ENCODE results near the gene FYB2. TPM values are rescaled to one million over a fixed set of nuclear protein-coding genes. Genes with fewer than 3 reads are reported as not detected.

FYB2 gene
- total and polyA plus RNA-seq, 7 donors, result 0.48 to 2.6 (median 1.1) TPM; not detected in 1

GRCh38 chr1:56864430-56864829 lies 45.2 kb upstream of the FYB2 start:
- Histone ChIP-seq H3K36me3 (ENCODE audit: insufficient read depth in 1 of 2, low read depth in 1 of 2) (no peaks in the 10 kb centered on the region), H3K4me3 (no peak overlapping the region), H3K27ac (no peak overlapping the region), H3K4me1 (no peaks in the 10 kb centered on the region), H3K27me3 (ENCODE audit: insufficient read depth in 3 of 3, low read length in 2 of 3) (peaks cover 0 to 4% (median 0%) of the 10 kb centered on the region in 3 donors), H3K9me3 (no peaks in the 10 kb centered on the region)
- WGBS, 3 donors, result 79 to 96% (median 81%) methylated on average over 2 of the region's 2 CpGs
- intact Hi-C loops (cut with DNase I), result no loop called here
- ATAC-seq (no peak), DNase-seq (no peak)
- TF ChIP-seq CTCF (IDR thresholded peaks at IDR 0.05), result no peak

- TF ChIP-seq CTCF (IDR thresholded peaks at IDR 0.05), result no peak
- Histone ChIP-seq H3K27me3 (ENCODE audit: insufficient read depth in 3 of 3, low read length in 2 of 3) (peaks cover 0 to 4% (median 0%) of the 10 kb centered on the region in 3 donors), H3K9me3 (no peaks in the 10 kb centered on the region), H3K4me3 (no peak overlapping the region), H3K27ac (no peak overlapping the region), H3K4me1 (no peaks in the 10 kb centered on the region), H3K36me3 (ENCODE audit: insufficient read depth in 1 of 2, low read depth in 1 of 2) (no peaks in the 10 kb centered on the region)
- ATAC-seq (no peak), DNase-seq (no peak)
- intact Hi-C loops (cut with DNase I), result no loop called here
- 81 to 86% (median 81%) methylated on average over 3 of the region's 3 CpGs for WGBS, 3 donors
Measured at GRCh38 chr1:56863265-56863992, 44.2 kb upstream of the FYB2 start.

GRCh38 chr1:56859287-56859686 lies 40.1 kb upstream of the FYB2 start:
- Histone ChIP-seq H3K4me1 (no peaks in the 10 kb centered on the region), H3K36me3 (ENCODE audit: insufficient read depth in 1 of 2, low read depth in 1 of 2) (no peaks in the 10 kb centered on the region), H3K9me3 (no peaks in the 10 kb centered on the region), H3K27me3 (ENCODE audit: insufficient read depth in 3 of 3, low read length in 2 of 3) (no peaks in the 10 kb centered on the region), H3K27ac (no peak overlapping the region), H3K4me3 (no peak overlapping the region)
- ATAC-seq, result no peak
- no peak for DNase-seq
- intact Hi-C loops (cut with DNase I), result no loop called here
- TF ChIP-seq CTCF (IDR thresholded peaks at IDR 0.05), result no peak

- H3K4me3 ChIP-seq, result no peak overlapping the region
- TF ChIP-seq CTCF (IDR thresholded peaks at IDR 0.05), result no peak
- DNase-seq, result no peak
- H3K4me1 ChIP-seq, result no peaks in the 10 kb centered on the region
- intact Hi-C loops (cut with DNase I), result no loop called here
- no peaks in the 10 kb centered on the region for H3K9me3 ChIP-seq
- no peak overlapping the region for H3K27ac ChIP-seq
- no peak for ATAC-seq
- H3K27me3 ChIP-seq (ENCODE audit: insufficient read depth in 3 of 3, low read length in 2 of 3), result no peaks in the 10 kb centered on the region
- H3K36me3 ChIP-seq (ENCODE audit: insufficient read depth in 1 of 2, low read depth in 1 of 2), result no peaks in the 10 kb centered on the region
Measured at GRCh38 chr1:56856186-56856585, 37.0 kb upstream of the FYB2 start.

GRCh38 chr1:56855190-56855589 lies 36.0 kb upstream of the FYB2 start:
- no peak for TF ChIP-seq CTCF (IDR thresholded peaks at IDR 0.05)
- no peaks in the 10 kb centered on the region for H3K36me3 ChIP-seq (ENCODE audit: insufficient read depth in 1 of 2, low read depth in 1 of 2)
- H3K27ac ChIP-seq, result no peak overlapping the region
- ATAC-seq (no peak), DNase-seq (no peak)
- 83 to 84% (median 83%) methylated on average over 1 of the region's 1 CpG for WGBS, 3 donors
- H3K27me3 ChIP-seq (ENCODE audit: insufficient read depth in 3 of 3, low read length in 2 of 3), result no peaks in the 10 kb centered on the region
- intact Hi-C loops (cut with DNase I), result no loop called here
- no peaks in the 10 kb centered on the region for H3K4me1 ChIP-seq
- H3K9me3 ChIP-seq, result no peaks in the 10 kb centered on the region
- no peak overlapping the region for H3K4me3 ChIP-seq
